ENCODE results near the gene SNCG. TPM values are rescaled to one million over a fixed set of nuclear protein-coding genes. Genes with fewer than 3 reads are reported as not detected.

Gene SNCG
- total and polyA plus RNA-seq, 2 experiments from 2014 or later = 4.0 to 17.0 TPM

GRCh38 chr10:86944471-86944870, 13.9 kb upstream of the SNCG start (continued):
- TF ChIP-seq CREB1 (CRISPR knock-in tag; IDR thresholded peaks at IDR 0.05; ENCODE audit: low read depth) (no peak), EZH2 (IDR thresholded peaks at IDR 0.05; ENCODE audit: low read depth, unreplicated experiment) (no peak), POLR2AphosphoS5 (IDR thresholded peaks at IDR 0.05; ENCODE audit: low read depth) (no peak), REST (IDR thresholded peaks at IDR 0.05; ENCODE audit: unreplicated experiment) (no peak), EZH2phosphoT487 (IDR thresholded peaks at IDR 0.05; ENCODE audit: unreplicated experiment) (no peak), ETS1 (IDR thresholded peaks at IDR 0.05) (no peak), ZNF114 (CRISPR knock-in tag; IDR thresholded peaks at IDR 0.05) (no peak)

- H3K4me1 Mint-ChIP-seq = peaks cover 12% of the 10 kb centered on the region
- no peak for ATAC-seq
- H3K9me3 Mint-ChIP-seq = peaks cover 3% of the 10 kb centered on the region; the same call in 2 of the 3 replicates
- 0 out of 3 replicates have a peak, but pooled peaks cover 5% of the 10 kb centered on the region for H3K36me3 Mint-ChIP-seq (ENCODE audit: low read depth)
- no peak overlapping the region for H3K27ac ChIP-seq (ENCODE audit: low read depth)
- H3K27me3 ChIP-seq (ENCODE audit: insufficient read depth) = peaks cover 8% of the 10 kb centered on the region; the same call in 1 of the 2 replicates
- peaks cover 27% of the 10 kb centered on the region for H3K27me3 Mint-ChIP-seq (ENCODE audit: insufficient read depth, low read depth, poor library complexity)
- no peak overlapping the region for H3K27ac Mint-ChIP-seq
- H4K20me1 ChIP-seq (replicated peaks; ENCODE audit: insufficient read depth) = no peaks in the 10 kb centered on the region
- H2AFZ ChIP-seq = no peak overlapping the region; the same call in 1 of the 2 replicates
- H3K36me3 ChIP-seq (ENCODE audit: insufficient read depth) = no peaks in the 10 kb centered on the region
- peaks cover 6% of the 10 kb centered on the region; the same call in 1 of the 2 replicates for H3K4me1 ChIP-seq (ENCODE audit: insufficient read depth)
- H3K9me2 ChIP-seq (ENCODE audit: insufficient read depth) = no peaks in the 10 kb centered on the region
- no peaks in the 10 kb centered on the region for H3F3A ChIP-seq (replicated peaks; ENCODE audit: low read depth)
- H3K4me3 Mint-ChIP-seq = no peak overlapping the region
- no peak overlapping the region for H3K4me3 ChIP-seq
- no peaks in the 10 kb centered on the region for H3K79me2 ChIP-seq (replicated peaks; ENCODE audit: insufficient read depth)
- H3K4me2 ChIP-seq = no peak overlapping the region
- no peak for TF ChIP-seq JUNB (IDR thresholded peaks at IDR 0.05; ENCODE audit: unreplicated experiment)
- no peak for DNase-seq (ENCODE audit: low spot score)
Observed at GRCh38 chr10:86944907-86945306, 13.5 kb upstream of the SNCG start.
